ENCODE data around the gene HMGB1. TPM values are rescaled to one million over a fixed set of nuclear protein-coding genes. Genes with fewer than 3 reads are reported as not detected.

HMGB1 gene
- total and polyA plus RNA-seq, 7 donors = 212 to 519 (median 317) TPM

DNA sequence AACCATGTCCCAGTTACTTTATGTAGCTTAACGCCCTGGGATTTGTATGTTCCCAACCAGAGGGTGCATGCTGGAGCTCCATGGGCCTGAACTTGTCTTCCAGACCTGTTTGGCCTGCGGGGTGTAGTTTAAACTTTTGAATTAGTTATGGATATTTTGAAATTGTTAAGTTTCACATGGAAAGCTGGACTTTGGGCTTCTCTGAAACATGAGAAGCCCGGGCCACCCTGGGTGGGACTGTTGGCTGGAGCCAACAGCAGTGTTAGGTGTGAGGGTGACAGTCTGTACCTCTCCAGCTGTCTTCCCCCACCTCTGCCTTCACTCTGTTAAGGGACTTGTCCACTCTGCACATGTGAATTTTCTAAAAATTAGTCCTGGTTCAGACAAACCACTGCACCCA is 41.8 kb downstream of the HMGB1 start:
- Histone ChIP-seq H3K4me3 (no peak overlapping the region), H3K9me3 (no peaks in the 10 kb centered on the region), H3K27me3 (no peaks in the 10 kb centered on the region), H3K4me1 (peaks cover 0 to 39% (median 29%) of the 10 kb centered on the region in 4 donors), H3K27ac (peak overlapping the region in 2 of 4 donors; percentile 89), H3K36me3 (no peaks in the 10 kb centered on the region)
- intact Hi-C loops (cut with DNase I) = no loop called here
- TF ChIP-seq POLR2AphosphoS5 (IDR thresholded peaks at IDR 0.05) = no peak
- TF ChIP-seq, protein P1, sequence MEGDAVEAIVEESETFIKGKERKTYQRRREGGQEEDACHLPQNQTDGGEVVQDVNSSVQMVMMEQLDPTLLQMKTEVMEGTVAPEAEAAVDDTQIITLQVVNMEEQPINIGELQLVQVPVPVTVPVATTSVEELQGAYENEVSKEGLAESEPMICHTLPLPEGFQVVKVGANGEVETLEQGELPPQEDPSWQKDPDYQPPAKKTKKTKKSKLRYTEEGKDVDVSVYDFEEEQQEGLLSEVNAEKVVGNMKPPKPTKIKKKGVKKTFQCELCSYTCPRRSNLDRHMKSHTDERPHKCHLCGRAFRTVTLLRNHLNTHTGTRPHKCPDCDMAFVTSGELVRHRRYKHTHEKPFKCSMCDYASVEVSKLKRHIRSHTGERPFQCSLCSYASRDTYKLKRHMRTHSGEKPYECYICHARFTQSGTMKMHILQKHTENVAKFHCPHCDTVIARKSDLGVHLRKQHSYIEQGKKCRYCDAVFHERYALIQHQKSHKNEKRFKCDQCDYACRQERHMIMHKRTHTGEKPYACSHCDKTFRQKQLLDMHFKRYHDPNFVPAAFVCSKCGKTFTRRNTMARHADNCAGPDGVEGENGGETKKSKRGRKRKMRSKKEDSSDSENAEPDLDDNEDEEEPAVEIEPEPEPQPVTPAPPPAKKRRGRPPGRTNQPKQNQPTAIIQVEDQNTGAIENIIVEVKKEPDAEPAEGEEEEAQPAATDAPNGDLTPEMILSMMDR (IDR thresholded peaks at IDR 0.05) = no peak
- no peak for TF ChIP-seq POLR2A (IDR thresholded peaks at IDR 0.05)
- no peak for TF ChIP-seq EP300 (IDR thresholded peaks at IDR 0.05)
- no peak for DNase-seq
- WGBS, 2 donors = 85 to 92% methylated on average over 3 of the region's 3 CpGs

DNA sequence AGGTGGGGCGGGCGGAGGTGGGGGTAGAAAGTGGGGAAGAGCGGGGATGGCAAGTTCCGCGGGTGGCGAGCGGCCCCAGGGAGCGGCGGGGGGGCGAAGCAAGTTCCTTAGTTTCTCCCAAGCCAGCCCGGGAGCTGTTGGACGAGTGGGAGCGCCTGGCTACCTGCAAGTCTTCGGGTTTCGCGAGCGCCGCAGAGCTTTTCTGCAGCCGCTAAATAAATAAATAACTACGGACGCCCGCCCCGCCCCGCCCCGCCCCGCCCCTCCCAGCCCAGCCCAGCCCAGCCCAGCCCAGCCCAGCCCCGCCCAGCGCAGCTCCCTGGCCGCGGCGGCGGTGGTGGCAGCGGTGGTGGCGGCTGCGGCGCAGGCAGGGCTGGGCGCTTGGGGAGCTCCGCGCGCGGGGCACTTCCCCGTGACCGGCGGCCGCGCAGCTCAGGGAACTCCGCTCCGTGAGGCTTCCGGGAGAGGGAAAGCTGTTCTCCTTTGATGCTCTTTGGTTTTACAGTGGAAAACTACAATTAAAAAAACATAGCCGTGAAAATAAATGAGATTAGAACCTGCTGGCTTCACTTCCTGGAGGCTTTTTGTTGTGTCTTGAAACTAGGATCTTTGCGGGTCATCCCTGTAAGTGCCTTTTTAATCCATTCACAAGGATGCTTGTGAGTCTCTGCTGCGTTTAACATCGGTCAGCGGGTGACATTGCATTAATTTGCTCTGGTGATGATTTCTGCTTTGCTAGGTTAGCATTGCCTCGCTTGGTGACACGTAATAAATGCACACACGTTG is 43.5 kb downstream of the HMGB1 start, which contains the start of gene UBE2L5:
TSS of gene UBE2L5 (plus strand) at position 440 of the 786 bp plus-strand sequence. CDS start 5,498 bp downstream, outside the sequence.
- H3K4me1 ChIP-seq = peaks cover 0 to 47% (median 36%) of the 10 kb centered on the region in 4 donors
- TF ChIP-seq POLR2AphosphoS5 (IDR thresholded peaks at IDR 0.05) = peak; percentile 76 to 91 (median 84)
- TF ChIP-seq, protein P1 (IDR thresholded peaks at IDR 0.05) = no peak
- peak; percentile 3 to 68 for TF ChIP-seq POLR2A (IDR thresholded peaks at IDR 0.05)
- intact Hi-C loops (cut with DNase I) = loop anchor here (1.0 kb wide), 1 partner anchor 42 kb away; no protein-coding TSS in a partner anchor
- H3K9me3 ChIP-seq = no peaks in the 10 kb centered on the region
- 1% methylated on average over 57 of the region's 57 CpGs for WGBS, 2 donors
- H3K36me3 ChIP-seq = no peaks in the 10 kb centered on the region
- H3K27ac ChIP-seq = peak within 1 kb of the TSS; percentile 89 to 96 (median 90)
- DNase-seq = peak; percentile 94
- H3K4me3 ChIP-seq = peak within 1 kb of the TSS; percentile 49 to 63 (median 60)
- no peaks in the 10 kb centered on the region for H3K27me3 ChIP-seq

DNA sequence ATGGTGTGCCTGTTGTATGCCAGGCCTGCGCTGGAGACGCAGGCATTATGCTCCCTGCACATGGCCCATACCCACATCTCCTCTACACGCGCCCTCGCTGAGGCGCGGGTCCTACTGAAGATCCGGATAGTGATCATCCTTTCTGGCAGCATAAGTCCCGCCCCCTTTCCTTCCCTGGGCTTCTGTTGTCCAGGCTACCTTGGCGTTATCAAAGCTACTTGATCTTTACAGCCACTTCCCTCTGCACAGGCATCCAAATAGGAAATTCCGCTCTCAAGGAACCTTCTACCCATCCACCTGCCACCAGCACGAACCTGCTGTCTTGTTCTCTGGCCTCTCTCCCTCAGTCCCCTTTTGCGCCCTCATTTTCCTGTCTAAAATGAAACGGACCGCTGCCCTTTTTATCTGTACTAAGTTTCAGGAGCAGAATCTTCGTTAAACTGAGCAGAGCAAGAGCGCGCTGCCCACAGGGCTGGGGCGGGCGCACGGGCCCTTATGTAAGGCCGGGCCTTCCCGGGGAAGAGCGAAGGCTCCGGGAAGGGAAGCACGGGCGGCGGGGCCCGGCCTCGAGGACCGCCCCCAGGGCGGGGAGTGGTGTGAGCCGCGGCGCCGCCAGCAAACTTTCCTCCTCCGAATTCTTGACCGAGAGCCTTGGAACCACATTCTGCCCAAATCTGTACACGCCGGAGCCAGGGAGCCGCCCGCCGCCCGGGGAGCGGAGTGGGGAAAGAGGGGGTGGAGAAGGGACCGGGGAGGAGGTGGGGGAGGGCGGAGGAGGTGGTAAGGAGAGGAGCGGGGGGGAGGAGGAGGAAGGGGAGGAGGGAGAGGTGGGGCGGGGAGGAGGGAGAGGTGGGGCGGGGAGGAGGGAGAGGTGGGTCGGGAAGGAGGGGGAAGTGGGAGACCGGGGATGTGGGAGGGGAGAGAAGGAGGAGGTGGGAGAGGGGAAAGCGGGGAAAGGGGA is 44.4 kb downstream of the HMGB1 start:
- Histone ChIP-seq H3K4me3 (peak overlapping the region; percentile 49 to 63 (median 60)), H3K27me3 (no peaks in the 10 kb centered on the region), H3K36me3 (no peaks in the 10 kb centered on the region), H3K9me3 (no peaks in the 10 kb centered on the region), H3K4me1 (peaks cover 0 to 47% (median 36%) of the 10 kb centered on the region in 4 donors), H3K27ac (peak overlapping the region; percentile 89 to 96 (median 90))
- peak; percentile 97 for DNase-seq
- intact Hi-C loops (cut with DNase I) = loop anchor here (1.0 kb wide), 2 partner anchors 13 to 43 kb away; no protein-coding TSS in a partner anchor
- TF ChIP-seq, protein P1 (IDR thresholded peaks at IDR 0.05) = no peak
- TF ChIP-seq EP300 (IDR thresholded peaks at IDR 0.05) (peak in 1 of 4 donors; percentile 34), POLR2A (IDR thresholded peaks at IDR 0.05) (peak; percentile 90 to 94), POLR2AphosphoS5 (IDR thresholded peaks at IDR 0.05) (peak; percentile 85 to 95 (median 90))
- WGBS, 2 donors = 3 to 14% methylated on average over 53 of the region's 53 CpGs

DNA sequence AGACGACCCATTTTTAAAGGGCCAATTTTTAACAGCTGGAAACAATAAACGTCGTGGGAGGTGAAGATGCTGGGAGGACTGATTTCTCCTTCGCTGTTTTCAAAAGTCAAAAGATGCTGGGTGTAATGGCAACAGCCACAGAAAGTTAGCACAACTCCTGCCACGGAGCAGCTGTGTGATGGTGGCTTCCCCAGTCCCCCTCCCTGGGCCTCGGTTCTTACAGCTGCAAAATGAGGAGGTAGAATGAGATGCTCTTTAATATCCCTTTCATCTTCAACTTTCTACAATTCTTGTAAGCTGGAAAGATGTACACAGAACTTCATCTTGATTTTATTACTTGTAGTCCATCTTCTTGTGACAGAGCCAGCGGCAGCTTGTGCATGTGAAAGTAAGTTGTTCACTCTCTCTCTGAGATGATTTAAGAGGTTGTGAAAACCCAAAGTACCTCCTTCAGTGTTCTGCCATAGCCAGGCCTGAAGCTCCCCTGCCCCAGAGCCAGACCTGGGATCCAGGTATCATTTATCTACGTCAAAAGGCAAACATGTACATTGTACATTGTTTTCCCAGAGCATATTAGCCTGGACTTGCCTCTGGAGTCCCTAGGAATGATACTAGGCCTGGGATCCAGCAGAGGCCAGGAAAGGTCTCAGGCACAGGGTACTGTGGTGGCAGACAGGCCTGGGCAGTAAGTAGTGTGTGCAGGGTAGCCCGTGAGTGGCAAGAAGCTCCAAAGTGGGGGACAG is 46.8 kb downstream of the HMGB1 start:
- DNase-seq = peak; percentile 84
- Histone ChIP-seq H3K27me3 (no peaks in the 10 kb centered on the region), H3K27ac (peak overlapping the region in 3 of 4 donors; percentile 89 to 96 (median 89)), H3K4me3 (no peak overlapping the region), H3K4me1 (peaks cover 0 to 45% (median 36%) of the 10 kb centered on the region in 4 donors), H3K36me3 (no peaks in the 10 kb centered on the region), H3K9me3 (no peaks in the 10 kb centered on the region)
- intact Hi-C loops (cut with DNase I) = no loop called here
- 61 to 77% methylated on average over 9 of the region's 9 CpGs for WGBS, 2 donors
- peak in 3 of 4 donors; percentile 33 to 61 (median 39) for TF ChIP-seq POLR2AphosphoS5 (IDR thresholded peaks at IDR 0.05)
- TF ChIP-seq, protein P1 (IDR thresholded peaks at IDR 0.05) = no peak
